HG03575 (cell line): Measurements from ENCODE around the gene MYL5.
"Not testable (repeated sequence)": the region's sequence is repeated elsewhere in the genome, so short reads cannot be mapped to it uniquely, and the experiment has no call there.

Source experiments
- ATAC-seq: cut with Tn5 transposase; IDR thresholded peaks from one replicate; pipeline ENCODE4 v1.9.1; 2021; ENCODE audit not compliant: unreplicated experiment, insufficient number of reproducible peaks, low FRiP score; ENCODE audit errors: extremely low read depth

MYL5 gene

DNA sequence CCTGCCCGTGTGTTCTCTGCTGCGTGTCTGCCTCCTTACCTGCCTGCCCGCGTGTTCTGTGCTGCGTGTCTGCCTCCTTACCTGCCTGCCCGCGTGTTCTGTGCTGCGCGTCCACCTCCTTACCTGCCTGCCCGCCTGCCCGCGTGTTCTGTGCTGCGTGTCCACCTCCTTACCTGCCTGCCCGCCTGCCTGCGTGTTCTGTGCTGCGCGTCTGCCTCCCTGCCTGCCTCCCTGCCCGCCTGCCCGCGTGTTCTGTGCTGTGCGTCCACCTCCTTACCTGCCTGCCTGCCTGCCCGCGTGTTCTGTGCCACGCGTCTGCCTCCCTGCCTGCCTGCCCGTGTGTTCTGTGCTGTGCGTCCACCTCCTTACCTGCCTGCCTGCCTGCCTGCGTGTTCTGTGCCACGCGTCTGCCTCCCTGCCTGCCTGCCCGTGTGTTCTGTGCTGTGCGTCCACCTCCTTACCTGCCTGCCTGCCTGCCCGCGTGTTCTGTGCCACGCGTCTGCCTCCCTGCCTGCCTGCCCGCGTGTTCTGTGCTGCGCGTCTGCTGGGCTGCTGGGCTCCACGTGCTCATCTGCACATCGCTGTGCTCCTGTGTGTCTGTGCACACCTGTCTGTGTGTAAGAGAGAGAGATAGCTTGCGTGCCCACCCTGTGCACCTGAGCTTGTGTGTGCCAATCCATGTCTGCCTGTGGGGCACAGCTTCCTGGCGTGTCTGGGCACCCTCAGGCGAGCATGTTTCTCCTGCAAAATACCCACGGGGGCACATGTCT, 39.1 kb upstream of the MYL5 start:
- not testable (repeated sequence) for ATAC-seq

DNA sequence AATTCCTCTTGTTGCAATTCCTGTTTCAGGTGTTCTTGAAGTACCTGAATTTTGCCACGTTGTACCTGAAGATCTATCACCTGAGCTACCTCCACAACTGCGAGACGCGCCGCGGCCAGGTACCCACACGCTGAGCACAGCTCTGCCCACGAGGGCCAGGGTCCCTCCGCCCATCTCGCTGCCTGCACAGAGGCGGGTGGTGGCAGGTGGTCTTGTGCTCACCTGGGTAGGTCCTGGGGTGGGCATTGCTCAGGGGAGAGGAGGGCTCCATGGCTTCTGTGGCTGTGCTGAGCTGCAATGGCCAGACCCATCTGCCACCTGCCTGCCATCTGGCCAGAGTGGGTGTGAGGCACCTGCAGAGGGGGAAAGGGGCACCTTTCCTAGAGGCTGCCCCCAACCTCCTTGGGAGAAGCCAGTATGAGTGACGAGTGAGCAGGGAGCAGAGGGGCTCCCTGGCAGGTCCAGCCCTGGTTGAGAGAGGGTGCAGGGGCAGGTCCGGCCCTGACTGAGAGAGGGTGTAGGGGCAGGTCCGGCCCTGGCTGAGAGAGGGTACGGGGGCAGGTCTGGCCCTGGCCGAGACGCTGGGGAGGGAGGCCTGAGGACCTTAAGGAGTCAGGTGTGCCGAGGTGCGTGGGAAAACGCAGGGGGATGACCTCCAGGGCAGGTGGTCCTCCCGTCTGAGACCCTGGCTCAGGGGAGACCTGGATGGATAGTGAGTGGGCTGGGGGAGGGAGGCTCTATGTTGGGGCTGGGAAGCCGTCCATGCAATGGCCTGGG, 38.3 kb upstream of the MYL5 start:
- ATAC-seq = no peak

DNA sequence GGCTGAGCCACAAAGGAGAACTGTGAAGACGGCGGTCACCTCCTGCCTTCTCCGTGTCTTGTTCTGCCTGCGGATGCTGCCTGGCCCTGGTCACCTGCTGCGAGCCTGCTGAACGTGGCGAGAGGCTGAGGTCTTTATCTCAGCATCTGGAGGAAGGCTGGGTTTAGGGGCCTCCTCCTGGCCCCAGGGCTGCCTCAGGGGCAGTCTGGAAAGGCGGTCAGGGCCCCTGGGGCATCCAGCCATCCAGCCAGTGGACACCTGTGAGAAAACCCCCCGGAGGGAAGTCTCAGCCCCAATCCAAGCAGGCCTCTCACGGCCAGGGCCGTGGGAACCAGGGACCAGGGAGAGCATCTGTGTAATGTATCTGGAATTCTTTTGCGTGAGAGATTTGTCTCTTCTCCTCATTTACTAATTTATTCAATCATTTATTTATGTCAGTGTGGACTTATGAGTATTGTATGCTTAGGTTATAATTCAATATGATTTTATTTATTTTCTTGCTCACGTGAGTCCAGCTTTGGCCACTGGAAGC, 37.6 kb upstream of the MYL5 start:
- ATAC-seq = no peak

DNA sequence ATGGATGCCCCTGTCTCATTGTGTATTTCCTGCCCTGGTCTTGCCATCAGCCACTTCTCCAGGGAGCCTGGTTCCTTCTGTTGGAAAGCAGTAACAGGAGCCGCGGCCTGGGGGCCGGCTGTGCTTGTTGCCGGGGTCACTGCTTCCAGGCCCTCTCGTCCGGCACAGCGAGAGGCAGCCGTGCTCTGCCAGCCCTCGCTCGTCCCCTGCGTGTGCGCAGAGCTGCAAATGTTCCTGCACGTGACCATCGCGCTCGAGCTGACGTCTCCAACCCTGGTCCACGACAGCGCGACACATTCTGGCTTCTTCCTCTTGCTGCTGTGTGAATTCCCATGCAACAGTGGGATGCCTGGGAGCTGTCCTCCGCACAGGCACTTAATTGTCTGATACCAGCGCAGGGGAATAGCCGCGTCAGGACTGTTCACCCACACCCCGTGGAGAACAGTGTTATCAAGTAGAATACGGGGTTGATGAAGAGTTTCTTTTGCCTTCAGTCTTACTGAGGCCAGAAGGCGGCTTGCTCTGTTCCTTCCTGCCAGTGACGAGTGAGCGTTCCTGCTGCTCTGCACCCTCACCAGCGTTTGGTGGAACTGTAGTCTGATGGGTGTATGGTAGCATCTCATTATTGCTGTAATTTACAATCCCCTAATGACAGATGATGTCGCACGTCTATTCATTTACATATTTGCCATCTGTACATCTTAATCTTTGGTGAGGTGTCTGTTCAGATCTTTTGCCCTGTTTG, 36.6 kb upstream of the MYL5 start:
- no peak for ATAC-seq

GRCh38 chr4:642366-642765, 32.0 kb upstream of the MYL5 start:
- ATAC-seq = not testable (repeated sequence)

- no peak for ATAC-seq
Observed at GRCh38 chr4:646460-646859, 27.9 kb upstream of the MYL5 start.

DNA sequence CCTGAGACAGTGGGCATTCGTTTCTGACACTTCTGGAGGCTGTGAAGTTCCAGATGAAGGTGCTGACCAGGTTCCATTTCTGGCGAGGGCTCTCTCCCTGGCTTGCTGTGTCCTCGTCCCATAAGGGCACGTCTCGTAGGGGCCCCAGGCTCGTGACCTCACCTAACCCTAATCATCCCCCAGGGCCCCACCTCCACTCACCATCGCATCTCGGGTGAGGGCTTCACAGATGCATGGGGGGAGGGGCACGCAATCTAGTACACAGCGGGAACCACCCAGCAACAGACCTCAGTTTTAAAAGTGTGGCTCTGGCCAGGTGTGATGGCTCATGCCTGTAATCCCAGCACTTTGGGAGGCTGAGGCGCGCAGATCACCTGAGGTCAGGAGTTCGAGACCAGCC, 26.9 kb upstream of the MYL5 start:
- no peak for ATAC-seq

- ATAC-seq = no peak
Observed at GRCh38 chr4:648579-649292, 25.6 kb upstream of the MYL5 start.

GRCh38 chr4:649293-649625, 25.1 kb upstream of the MYL5 start:
- ATAC-seq = no peak

DNA sequence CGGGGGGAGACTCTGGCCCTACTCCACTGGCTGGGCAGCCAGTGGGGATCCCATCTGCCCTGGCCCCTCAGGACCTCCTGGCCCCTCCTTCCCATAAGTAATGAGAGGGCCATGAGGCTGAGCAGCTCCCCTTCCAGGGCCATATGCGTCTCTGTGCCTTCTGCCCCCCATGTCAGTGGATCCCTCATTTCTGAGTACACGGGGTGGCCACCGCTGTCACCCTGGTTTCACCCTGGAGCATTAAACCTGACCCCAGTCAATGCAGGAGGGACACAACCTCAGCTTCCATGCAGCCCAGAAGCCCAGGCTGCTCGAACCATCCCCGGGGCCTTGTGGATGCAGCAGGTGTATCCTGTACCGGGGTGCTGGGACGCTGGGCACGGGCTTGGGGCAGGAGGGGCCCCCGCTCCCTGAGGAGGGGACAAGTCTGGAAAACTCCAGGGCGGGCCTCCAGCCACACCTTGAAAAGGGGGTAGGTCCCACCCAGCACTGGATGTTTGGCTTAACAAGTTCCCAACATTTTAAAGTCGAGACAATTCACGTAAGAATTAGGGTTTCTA, 24.5 kb upstream of the MYL5 start:
- no peak for ATAC-seq

DNA sequence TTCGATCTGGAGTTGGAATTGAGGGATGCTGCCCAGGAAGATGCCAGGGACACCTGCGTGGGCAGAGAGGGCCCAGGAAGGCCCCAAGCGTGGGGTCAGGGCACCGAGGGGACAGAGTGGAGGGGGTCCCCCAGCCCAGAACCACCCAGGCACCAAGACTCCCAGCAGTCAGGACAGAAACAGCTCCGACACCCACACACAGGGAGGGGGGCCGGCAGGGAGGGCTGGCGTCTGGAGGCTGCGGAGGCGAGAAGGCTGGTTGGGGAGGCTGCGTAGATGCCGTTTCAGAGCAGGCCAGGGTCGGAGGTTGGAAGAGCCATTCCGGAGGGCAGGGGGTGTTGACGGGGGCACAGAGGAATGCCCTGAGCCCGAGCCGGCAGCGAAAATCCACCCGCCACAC, 23.9 kb upstream of the MYL5 start:
- no peak for ATAC-seq

- ATAC-seq = no peak
Observed at GRCh38 chr4:650951-651883, 23.1 kb upstream of the MYL5 start.

DNA sequence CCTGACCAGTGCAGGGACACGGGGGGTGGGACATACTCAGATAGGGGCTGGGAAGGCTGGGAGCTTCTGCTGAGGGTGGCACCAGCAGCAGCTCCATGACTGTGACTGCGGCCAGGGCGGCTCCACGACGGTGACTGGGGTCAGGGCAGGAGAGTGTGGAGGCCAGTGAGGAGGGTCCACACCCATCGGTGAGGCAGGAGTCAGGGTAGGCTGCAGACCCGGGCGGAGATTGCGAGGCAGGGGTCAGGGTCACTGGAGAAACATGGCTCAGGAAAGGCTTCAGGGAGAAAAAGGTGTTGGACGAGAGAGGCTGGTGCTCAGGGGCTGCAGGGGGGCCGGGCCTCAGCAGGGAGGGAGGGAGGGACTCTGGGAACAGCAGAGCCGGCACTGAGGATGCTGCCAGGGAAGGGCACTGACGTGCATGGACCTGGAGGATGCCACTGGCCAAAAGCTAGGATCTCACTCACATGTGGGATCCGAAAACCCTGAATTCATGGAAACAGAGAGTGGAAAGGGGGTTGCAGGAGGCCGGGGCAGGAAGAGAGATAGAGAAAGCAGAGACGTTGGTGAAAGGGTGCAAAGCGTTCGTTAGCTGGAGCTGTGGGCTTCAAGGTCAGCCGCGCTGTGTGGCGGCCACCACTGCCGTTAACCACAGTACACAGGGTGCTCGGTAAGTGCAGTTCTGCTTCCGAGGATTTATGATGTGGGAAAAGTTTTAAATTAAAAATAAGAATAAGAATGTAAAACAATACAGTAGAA, 22.3 kb upstream of the MYL5 start:
- ATAC-seq = no peak

DNA sequence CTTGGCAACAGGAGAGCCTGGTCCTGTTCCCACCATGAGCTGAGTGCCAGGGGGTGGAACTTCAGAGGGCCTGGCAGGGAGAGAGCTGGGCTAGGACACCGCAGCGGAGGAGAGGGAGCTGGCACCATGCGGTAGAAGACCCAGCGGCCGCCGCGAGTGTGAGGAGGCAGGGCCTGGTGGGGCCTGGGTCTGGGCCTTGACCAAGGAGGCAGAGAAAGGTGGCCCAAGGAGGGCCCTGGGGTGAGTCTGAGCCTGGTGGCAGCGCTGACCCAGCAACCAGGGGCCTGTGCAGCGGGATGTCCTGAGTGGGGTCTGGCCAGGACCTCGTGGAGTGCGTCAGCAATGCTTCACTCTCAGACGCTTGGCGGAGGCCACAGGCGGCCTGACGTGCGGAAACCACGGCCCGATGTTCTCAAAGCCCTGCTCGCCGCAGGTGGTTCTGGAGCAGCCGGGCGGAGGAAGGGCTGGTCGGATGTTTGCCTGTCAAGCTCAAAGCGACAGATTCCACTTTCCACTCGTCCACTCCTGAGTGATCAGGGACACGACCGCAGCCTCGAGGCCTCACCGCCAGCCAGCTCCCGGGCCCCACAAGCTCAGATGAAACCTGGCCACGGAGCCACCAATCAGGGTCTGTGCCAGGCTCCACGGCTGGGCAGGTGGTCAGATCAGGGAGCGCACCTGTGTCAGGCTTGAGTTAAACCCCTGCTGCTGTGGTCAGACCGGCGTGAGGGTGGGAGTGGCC, 21.1 kb upstream of the MYL5 start:
- ATAC-seq = no peak

DNA sequence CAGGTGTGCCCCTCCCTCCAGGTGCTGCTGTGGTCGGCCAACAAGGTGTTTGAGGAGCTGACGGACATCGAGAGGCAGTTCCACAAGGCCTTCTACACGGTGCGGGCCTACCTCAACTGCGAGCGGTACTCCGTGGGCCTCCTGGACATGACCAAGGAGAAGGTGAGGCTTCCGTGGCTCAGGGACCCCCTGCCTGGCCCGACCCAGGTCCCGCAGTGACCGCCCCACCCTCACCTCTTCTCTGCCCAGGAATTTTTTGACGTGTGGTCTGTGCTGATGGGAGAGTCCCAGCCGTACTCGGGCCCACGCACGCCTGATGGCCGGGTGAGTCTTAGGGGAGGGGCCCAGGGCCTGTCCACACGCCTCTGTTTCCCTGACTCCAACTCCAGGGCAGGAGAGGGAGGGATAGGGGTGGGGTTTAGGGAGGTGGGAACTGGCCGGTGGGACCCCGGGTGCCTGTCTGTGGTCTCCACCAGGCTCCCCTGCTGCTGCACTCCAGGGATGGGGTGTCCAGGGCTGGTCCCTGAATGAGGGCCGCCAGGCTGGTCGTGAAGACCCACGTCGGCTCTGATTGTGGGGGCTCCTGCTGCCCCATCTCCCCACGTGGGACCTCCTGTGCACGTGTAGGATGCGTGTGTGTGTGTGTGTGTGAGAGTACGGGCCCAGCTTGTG, 20.4 kb upstream of the MYL5 start:
- no peak for ATAC-seq

- no peak for ATAC-seq
Observed at GRCh38 chr4:654503-654845, 19.9 kb upstream of the MYL5 start.
